Osteocyte (in vitro differentiated cells): Measurements from ENCODE around the gene CLVS2. TPM values are rescaled to one million over a fixed set of nuclear protein-coding genes. Genes with fewer than 3 reads are reported as not detected.

Source experiments
- DNase-seq: peaks from one replicate; pipeline ENCODE4 v3.0.0; 2021; ENCODE audit warnings: mixed read lengths; ENCODE audit not compliant: unreplicated experiment; ENCODE audit errors: extremely low spot score
- H3K27ac Mint-ChIP-seq: one replicate; pipeline ENCODE4 v1.8.0; 2021; ENCODE audit warnings: mild to moderate bottlenecking, mixed read lengths; ENCODE audit not compliant: unreplicated experiment
- H3K27me3 Mint-ChIP-seq: one replicate; pipeline ENCODE4 v1.8.0; 2021; ENCODE audit warnings: mixed read lengths; ENCODE audit not compliant: unreplicated experiment
- H3K36me3 Mint-ChIP-seq: one replicate; pipeline ENCODE4 v1.8.0; 2021; ENCODE audit warnings: mixed read lengths; ENCODE audit not compliant: unreplicated experiment
- H3K4me1 Mint-ChIP-seq: one replicate; pipeline ENCODE4 v1.8.0; 2021; ENCODE audit warnings: mixed read lengths; ENCODE audit not compliant: unreplicated experiment
- H3K4me3 Mint-ChIP-seq: one replicate; pipeline ENCODE4 v1.8.0; 2021; ENCODE audit warnings: mild to moderate bottlenecking, moderate library complexity, mixed read lengths; ENCODE audit not compliant: unreplicated experiment
- H3K9me3 Mint-ChIP-seq: one replicate; pipeline ENCODE4 v1.8.0; 2021; ENCODE audit warnings: mixed read lengths; ENCODE audit not compliant: unreplicated experiment
- CTCF ChIP-seq: fragments of 200-600 bp; sonication (generic); IDR thresholded peaks from 2 replicates; pipeline ENCODE4 v1.5.0; 2021; ENCODE audit warnings: antibody characterized with exemption, mild to moderate bottlenecking, moderate library complexity
- total RNA-seq: library from RNA; stranded (reverse); gene quantifications from 2 replicates; pipeline ENCODE4 v1.2.1, GENCODE V29; 2021

The CLVS2 gene
- total RNA-seq, 1 donor from 2014 or later: not detected

DNA sequence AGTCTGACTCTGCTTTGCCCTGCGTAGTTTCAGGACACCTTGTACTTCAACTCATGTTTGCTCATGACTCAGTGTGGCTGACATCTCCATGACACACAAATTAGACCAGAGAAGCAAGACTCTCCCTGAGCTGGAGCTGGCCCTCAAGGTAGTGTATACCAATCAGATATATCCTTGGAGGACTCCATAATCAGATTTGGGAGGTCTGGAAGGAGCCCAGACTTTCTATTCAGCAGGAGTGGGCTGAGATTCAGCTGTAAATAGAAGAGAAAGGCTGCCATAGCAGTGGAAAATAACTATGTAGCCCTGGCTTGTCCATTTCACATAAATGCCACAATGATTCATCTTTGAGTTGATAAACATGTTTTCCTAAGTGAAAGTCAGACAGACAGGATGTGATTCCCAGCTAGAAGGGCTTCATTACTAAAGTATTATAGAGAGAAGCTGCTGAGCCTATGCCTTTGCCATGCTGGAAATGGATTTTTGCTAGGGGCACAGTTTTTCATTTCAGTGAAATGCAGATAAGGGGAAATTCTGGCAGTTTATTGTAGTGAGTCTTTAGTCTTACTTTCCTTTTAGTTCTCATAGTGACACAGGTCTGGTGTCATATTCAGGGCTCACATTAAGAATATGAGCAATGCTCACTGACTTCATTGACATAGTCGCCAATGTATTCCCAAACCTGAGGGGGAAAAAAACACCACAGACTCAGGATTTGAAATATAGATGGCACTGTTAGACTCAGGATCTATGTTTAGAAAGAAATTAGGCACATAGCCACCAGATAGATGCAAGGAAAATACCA is 95.3 kb downstream of the CLVS2 start:
- no peak overlapping the region for H3K4me3 Mint-ChIP-seq
- H3K9me3 Mint-ChIP-seq: no peaks in the 10 kb centered on the region
- H3K27me3 Mint-ChIP-seq: peaks cover 5% of the 10 kb centered on the region
- no peak overlapping the region for H3K27ac Mint-ChIP-seq
- no peak for DNase-seq
- no peaks in the 10 kb centered on the region for H3K36me3 Mint-ChIP-seq
- H3K4me1 Mint-ChIP-seq: peaks cover 3% of the 10 kb centered on the region
- no peak for TF ChIP-seq CTCF

DNA sequence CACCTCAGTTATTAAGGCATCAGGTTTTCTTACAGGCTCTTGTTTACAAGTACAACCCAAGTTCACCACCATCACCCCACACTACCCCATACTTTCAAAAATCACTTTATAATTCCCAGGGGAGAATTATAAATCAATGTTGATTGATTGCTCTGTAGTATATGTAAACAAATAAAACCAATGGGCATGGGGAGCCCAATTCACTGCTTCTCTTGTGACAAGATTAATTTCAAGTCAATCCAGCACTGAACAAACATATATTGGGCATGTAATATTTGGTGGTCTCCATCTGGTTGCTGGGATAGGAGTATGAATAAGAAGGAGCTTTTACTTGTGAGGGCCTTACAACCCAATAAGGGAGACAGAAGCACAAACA is 95.8 kb downstream of the CLVS2 start:
- Mint-ChIP-seq H3K36me3 (no peaks in the 10 kb centered on the region), H3K9me3 (no peaks in the 10 kb centered on the region), H3K4me3 (no peak overlapping the region), H3K27me3 (peaks cover 5% of the 10 kb centered on the region), H3K27ac (no peak overlapping the region), H3K4me1 (peaks cover 3% of the 10 kb centered on the region)
- TF ChIP-seq CTCF: no peak
- no peak for DNase-seq

GRCh38 chr6:123094795-123095194 is 98.8 kb downstream of the CLVS2 start:
- TF ChIP-seq CTCF: no peak
- Mint-ChIP-seq H3K27me3 (peaks cover 5% of the 10 kb centered on the region), H3K27ac (no peak overlapping the region), H3K36me3 (no peaks in the 10 kb centered on the region), H3K9me3 (no peaks in the 10 kb centered on the region), H3K4me1 (peaks cover 3% of the 10 kb centered on the region), H3K4me3 (no peak overlapping the region)
- DNase-seq: no peak

GRCh38 chr6:123105561-123105960 is 109.5 kb downstream of the CLVS2 start:
- no peak overlapping the region for H3K4me3 Mint-ChIP-seq

GRCh38 chr6:123116370-123116769 is 120.3 kb downstream of the CLVS2 start:
- H3K36me3 Mint-ChIP-seq: no peaks in the 10 kb centered on the region
- no peak for TF ChIP-seq CTCF

More at GRCh38 chr6:123105561-123105960, 109.5 kb downstream of the CLVS2 start:
- H3K27ac Mint-ChIP-seq: no peak overlapping the region
- H3K9me3 Mint-ChIP-seq: peaks cover 9% of the 10 kb centered on the region
- no peaks in the 10 kb centered on the region for H3K4me1 Mint-ChIP-seq
- TF ChIP-seq CTCF: no peak
- H3K27me3 Mint-ChIP-seq: no peaks in the 10 kb centered on the region
- H3K36me3 Mint-ChIP-seq: no peaks in the 10 kb centered on the region
- DNase-seq: no peak

More at GRCh38 chr6:123116370-123116769, 120.3 kb downstream of the CLVS2 start:
- Mint-ChIP-seq H3K9me3 (no peaks in the 10 kb centered on the region), H3K4me1 (no peaks in the 10 kb centered on the region), H3K27ac (no peak overlapping the region), H3K27me3 (peaks cover 5% of the 10 kb centered on the region), H3K4me3 (no peak overlapping the region)
- no peak for DNase-seq
